HG03108 (cell line): Measurements from ENCODE around the gene ANO1.

ENCODE experiments used
- ATAC-seq: cut with Tn5 transposase; IDR thresholded peaks from one replicate; pipeline ENCODE4 v1.9.1; 2021; ENCODE audit warnings: moderate library complexity; ENCODE audit not compliant: unreplicated experiment

Gene ANO1

DNA sequence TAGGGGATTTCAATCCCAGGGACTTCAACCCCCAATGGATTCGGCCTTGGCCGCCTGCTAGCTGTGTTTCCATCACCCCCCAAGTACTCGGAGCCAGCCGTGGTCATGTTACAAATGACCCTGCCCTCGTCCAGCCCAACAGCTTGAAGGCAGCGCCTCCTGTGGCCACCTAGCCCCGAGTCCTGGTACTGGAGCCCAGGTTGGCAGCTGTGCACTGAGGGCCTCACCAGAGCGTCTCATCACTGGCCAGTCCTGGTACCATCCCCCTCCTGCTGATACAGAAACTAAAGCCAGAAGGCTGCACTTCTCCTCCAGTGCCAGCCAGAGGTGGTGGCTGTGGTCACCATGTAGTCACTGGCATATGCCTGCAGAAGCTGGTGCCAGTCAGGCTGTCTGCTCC, 80.1 kb downstream of the ANO1 start:
- ATAC-seq: no peak

DNA sequence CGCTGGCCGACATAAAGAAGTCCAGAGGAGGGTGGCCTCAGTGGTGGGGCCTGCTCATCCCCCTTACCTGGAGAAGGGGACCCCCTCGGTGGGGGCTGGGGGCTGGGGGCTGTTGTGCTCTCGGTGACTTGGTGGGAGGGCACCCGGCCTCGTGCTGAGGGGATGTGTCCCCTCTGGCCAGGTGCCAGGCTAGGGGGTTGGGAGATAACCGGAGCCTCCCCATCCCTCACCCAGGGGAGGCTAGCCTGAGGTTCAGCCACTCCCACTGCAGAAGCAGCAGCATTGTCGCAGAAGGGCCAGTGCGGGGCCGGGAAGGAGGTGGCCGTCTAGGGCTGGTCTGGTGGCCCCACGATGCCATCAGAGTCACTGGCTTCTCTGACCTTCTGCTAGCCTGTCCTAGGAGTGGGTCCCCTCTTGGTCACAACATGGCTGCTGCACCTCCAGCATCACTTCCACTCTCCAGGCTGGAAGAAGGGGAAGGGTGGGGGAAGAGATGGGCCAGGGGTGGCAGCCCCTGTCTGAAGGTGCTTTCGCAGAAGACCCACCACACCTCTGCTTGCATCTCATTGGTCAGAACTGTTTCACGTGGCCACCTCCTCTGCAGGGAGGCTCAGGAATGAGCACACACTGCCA, 80.8 kb downstream of the ANO1 start:
- no peak for ATAC-seq

DNA sequence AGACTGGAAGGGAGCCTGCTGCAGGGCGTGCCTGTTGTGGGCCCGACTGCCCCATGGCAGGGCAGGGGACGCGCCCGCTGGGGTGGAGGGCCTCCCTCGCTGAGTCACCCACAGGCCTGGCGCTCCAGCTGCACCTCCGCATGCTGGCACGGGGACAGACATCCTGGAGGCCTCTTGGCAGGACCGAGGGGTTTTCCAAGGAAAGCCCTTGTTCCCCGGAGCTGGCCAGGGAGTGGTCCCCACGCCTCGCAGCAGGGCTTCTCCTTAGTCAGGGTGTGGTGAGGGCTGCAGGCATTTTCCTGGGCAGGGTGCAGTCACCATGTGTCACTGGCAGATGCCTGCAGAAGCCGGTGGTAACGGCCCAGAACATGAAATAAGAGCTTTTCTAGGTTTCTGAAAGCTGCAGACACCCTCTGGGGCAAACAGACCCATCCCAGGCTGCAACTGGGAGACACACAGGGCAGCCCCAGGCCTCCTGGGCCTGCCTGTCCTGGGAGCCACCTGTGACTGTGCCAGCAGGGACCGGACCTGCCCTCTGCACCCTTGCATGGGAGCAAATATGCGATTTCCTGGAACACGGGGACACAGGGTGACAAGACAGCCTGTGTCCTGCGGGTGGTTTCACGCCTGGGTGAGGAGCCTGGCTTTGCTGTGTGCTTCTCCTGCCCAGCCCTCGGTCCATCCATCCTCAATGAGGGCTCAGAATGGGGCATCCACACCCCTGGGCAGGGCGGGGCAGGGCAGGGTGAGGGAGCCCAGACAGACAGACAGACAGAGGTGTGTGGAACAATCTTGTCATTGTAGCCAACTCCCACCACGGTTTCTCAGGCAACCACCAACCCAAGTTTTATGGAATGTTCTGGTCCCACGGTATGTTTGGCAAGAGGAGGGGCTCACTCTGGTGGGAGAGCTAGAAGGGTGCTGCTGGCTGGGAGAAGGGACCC, 81.8 kb downstream of the ANO1 start:
- ATAC-seq: no peak

DNA sequence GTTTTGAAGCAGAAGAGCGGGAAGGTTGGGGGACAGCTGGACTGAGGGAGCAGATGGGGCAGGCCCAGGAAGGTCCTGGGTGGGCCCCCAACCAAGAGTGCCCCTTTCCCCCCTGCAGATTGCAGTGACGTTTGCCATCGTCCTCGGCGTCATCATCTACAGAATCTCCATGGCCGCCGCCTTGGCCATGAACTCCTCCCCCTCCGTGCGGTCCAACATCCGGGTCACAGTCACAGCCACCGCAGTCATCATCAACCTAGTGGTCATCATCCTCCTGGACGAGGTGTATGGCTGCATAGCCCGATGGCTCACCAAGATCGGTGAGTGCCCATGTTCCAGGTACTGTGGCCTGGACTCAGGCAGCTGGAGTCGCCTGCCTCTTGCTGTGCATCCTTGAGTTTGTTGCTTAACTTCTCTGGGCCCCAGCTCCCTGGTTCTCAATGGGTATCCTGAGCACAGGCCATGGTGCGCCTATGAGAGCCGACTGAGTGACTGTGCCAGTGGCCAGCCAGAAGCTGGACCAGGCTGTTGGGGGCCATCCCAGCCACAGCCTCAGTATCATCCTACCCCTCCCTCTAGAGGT, 83.0 kb downstream of the ANO1 start:
- ATAC-seq: no peak

DNA sequence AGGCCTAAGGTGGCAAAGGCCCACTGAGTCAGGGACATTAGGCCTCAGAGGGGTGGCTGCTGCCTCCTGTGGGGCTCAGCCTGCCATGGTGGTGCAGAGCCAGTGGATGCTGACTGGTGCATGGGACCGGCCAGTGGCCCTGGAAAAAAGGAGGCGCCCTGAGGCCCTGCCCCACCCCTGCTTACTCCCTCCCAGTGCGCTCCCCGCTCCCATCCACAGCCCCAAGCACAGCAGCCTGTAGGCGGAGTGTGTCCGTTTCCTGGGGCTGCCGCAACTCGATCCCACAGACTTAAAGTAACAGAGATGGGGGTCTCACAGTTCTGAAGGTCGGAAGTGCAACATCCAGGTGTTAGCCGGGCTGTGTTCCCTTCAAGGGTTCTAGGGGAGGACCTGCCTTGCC, 86.6 kb downstream of the ANO1 start:
- no peak for ATAC-seq

DNA sequence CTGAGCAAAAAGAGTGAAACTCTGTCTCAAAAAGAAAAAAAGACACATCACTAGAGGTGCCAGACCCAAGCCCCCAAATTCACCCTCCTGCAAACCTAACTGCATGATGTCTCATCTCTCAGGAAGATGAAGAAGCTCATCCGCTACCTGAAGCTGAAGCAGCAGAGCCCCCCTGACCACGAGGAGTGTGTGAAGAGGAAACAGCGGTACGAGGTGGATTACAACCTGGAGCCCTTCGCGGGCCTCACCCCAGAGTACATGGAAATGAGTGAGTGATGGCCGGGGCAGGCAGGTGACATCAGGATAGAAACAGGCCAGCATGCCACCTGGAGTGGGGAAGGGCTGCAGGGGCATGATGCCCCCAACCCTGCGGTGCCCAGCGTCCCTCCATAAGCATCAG, 89.0 kb downstream of the ANO1 start:
- no peak for ATAC-seq

DNA sequence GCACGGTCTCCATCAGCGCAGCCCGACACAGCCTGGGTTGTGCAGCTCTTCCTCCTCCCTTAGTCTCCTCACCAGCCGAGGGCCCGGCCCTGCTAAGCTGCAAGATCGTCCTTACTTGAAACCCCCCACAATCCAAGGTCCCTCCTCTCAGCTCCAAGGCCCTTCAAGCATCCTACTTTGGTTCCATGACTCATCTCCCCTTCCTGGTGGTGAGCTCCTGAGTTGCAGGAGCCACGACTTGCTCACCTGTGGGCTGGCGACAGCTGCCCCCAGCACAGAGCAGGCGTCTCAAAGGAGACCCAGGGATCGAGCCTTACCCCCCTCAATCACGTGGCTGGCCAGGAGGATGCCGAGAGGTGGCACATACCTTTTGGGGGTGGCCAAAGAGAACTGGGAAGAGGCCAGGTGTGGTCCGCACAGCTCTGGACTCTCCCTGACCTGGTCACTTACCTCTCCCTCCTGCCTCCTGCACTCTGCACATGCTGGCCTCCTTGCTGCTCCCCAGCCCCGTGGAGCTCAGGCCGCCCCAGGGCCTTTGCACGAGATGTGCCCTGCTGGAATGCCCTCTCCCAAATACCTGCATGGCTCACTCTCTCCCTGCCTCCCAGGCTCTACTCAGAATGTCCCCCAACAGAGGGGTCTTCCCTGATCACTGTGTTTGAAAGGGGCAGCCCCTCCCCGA, 89.7 kb downstream of the ANO1 start:
- no peak for ATAC-seq

DNA sequence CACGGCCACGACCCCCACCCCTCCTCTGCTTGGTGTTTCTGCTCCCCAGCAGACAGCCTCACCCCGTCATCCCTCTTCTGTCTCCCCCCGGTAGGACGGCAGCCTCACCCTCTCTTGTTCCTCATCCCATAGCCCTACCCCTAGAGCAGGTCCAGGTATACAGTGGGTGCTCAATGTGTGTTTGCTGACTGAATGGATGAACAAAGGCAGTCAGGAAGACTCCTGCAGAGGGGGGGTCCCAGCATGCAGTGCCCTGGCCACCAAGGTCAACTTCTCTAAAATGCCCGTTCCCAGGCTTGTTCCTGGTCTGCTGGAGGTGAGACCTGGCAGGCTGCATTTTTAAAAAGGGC, 90.3 kb downstream of the ANO1 start:
- no peak for ATAC-seq

DNA sequence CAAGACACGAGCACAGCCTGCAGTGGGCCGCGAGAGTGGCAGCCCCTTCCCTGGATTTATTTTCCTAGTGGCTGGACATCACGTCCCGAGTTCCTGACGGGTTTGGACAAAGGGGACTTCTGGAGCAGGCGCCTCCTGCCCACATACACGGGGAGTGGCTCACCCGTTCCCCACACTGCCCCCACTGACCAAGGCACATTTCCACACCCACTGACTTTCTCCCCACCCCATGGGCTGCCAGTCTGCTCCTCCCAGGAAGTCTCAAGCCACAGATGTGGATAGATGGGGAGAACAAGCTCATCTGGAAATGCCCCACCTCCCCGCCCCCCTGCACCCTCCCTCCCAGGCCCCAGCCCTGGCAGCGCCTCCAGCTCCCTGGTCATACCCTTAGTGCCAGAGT, 91.0 kb downstream of the ANO1 start:
- ATAC-seq: no peak

DNA sequence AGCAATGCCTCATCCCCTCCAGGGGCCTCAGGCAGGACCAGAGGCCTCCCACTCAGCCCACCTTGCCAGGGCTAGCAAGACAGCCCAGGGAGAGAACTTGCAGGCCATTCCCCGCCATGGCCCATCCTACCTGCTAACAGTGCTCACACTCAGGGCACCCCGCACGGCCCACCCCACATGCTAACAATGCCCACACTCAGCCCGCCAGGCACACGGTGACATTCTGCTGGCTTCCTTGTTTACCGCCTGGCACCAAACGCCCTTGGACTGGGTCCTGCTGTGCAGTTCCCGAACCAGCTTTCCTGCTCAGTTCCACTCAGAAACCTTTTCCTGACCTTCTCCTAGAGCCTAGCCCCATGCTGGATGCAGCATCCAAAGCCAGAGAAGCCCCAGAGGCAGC, 91.5 kb downstream of the ANO1 start:
- no peak for ATAC-seq

DNA sequence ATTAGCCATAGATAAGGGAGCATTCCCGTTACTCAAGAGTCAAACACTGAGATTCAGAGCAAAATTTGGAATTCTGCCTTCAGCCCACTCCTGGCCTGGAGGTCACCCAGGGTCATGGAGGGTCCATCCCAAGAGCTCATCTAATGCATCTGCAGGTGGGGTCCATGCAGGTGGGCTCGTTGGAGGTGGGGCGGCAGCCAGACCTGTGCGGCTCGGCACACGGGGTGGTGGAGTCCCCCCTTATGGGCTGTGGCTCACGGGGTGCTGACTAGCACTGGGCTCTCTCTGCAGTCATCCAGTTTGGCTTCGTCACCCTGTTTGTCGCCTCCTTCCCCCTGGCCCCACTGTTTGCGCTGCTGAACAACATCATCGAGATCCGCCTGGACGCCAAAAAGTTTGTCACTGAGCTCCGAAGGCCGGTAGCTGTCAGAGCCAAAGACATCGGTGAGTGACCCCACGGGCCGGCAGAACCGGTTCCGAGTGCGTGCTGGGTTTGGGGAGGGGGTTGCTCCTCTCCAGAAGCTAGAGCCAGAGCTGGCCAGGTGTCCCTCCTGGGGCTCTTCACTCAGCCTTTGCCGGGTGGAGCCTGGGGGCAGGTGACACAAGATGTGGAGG, 92.6 kb downstream of the ANO1 start:
- ATAC-seq: no peak

DNA sequence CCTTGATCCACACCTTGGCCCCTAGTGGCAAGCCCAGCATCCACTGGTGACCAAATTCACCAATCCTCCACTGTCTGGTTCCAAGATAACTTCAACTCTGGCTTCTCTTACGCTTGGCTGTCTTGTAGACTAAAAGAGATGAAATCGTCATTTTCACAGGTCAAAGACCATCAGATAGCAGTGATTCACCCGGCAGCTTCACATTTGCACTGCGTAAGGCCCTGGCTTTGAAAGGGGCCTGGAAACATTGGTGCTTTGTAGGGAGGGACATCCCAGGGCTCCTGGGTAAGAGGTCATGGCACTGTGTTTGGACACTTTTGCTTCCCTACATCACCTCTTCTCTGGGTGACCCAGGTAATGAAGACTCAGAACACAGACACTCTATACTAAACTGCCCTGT, 94.9 kb downstream of the ANO1 start:
- ATAC-seq: no peak

DNA sequence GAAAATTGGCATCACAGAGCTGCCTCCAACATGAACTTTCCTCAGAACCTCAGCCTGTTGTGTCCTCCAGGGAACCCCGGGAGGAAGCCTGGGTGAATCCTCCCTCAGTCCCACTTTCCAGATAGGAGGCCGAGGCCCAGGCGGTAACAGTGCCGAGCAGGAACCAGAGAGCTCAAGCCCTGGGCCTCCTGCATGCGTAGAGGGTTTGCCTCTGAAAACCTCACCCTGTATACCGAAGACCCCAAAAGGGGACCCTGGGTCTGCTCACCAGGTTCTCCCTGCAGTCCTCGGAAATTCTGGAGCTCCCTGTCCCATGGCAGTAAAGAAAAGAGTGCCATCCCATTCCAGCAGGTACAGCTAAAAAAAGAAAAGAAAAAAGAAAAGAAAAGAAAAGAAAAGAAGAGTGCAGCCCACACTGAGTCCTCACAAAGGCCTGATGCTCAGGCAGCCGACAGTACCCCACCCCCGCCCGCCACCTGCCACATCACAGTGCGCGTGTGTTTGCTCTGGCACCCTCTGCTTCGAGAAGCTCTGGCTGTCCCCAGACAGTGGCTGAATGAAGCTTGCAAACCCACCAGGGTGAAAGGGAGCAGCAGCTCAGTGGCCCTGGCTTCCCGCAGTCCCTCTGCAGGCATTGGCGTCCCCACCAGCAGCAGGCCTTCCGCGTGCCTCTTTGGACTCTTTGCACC, 96.6 kb downstream of the ANO1 start:
- ATAC-seq: no peak

DNA sequence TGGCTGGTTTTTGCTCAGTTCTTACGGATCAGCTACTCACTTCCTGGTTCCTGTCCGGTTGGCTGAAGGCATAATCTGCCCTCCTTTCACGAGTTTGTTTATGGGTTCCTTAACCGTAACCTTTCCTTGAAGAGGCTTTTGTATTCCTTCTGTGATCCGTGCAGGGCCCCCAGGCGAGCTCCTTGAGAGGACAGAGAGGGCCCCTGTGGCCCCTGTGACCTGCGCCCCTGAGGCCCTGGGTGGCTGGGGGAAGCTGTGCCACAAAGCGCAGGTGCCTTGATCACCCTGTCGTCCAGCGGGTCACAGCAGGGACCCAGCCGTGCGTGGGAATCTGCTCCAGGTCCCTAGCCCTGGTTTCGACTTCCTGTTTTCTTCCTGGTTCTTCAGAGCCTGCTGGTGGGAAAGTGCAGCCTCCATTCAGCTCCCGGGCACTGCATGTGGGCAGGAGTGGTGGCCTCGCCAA, 97.2 kb downstream of the ANO1 start:
- ATAC-seq: no peak

DNA sequence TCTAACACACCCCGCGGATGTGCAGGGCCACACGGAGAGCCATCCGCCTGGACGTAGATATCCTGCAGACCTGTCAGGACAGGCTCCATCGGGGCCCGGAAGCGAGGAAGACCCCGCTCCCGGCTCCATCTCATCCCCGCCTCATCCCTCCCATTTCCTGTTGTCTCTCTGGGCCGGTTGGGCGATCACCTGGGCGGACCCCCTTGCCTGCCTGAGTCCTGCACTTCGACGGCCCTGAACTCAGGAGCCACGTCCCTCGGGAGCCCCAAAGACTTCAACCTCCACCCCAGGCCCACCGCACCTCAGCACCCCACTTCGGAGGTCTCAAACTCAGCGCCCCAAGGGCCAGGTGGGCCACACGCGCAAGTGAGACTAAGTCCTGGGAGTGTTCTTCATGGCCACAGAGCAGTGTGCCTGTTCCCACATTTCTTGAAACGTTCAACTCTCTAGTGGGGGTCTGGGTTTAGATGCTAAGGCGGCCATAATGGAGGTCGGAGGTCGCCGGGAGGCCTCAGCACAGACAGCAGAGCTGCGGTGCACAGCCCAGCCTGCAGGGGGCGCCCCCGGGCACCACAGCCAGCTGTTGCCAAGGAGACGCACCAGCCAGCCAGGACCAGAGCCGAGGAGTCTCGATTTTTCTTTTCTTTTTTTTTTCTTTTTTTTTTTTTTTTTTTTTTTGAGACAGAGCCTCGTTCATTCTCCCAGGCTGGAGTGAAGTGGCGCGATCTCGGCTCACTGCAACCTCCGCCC, 99.0 kb downstream of the ANO1 start:
- no peak for ATAC-seq

DNA sequence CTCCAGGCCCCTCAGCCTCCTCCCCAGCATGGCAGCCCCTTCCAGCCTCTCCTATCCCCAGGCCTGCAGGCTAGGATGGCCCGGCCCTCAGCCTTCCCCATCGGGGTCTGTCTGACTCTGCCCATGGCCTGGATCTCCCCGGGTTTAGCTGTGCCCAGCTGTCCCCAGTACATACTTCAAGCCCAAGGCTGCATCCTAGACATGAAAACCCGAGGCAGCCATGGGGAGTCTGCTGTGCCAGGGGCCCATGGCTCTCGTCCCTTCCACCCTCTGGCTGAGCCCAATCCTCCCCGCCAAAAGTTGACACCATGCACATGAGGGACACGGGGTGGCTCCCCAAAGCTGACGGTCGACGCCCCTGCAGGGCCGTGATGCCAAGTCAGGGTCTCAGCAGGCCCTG, 102.8 kb downstream of the ANO1 start:
- no peak for ATAC-seq

DNA sequence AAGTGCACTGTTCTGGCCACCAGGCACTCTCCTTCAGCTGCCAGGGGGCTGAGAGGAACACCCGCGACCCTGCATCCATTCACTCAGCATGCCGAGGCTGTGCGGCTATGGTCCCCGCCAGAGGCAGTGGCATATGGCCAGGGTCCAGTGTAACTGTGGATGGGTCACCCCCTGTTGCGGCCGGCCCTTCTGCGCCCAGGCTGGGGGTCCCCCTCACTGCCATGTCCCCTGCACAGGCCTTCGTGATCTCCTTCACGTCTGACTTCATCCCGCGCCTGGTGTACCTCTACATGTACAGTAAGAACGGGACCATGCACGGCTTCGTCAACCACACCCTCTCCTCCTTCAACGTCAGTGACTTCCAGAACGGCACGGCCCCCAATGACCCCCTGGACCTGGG, 104.1 kb downstream of the ANO1 start:
- ATAC-seq: no peak

DNA sequence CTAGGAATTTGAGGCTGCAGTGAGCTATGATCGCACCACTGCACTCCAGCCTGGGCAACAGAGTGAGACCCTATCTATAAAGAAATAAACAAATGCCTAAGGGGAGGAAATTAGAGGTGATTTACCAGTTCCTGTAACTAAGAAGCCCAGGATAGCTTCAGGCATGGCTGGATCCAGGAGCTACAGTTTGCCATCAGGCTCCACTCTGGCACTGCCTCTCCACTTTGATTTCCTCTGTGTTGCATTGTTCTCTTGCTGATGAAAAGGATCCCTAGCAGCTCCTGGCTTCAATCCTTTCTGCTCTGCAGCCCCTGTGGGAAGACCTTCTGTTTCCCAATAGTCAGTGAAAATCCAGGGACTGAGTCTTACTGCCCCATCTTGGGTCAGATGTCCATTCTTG, 104.9 kb downstream of the ANO1 start:
- no peak for ATAC-seq

DNA sequence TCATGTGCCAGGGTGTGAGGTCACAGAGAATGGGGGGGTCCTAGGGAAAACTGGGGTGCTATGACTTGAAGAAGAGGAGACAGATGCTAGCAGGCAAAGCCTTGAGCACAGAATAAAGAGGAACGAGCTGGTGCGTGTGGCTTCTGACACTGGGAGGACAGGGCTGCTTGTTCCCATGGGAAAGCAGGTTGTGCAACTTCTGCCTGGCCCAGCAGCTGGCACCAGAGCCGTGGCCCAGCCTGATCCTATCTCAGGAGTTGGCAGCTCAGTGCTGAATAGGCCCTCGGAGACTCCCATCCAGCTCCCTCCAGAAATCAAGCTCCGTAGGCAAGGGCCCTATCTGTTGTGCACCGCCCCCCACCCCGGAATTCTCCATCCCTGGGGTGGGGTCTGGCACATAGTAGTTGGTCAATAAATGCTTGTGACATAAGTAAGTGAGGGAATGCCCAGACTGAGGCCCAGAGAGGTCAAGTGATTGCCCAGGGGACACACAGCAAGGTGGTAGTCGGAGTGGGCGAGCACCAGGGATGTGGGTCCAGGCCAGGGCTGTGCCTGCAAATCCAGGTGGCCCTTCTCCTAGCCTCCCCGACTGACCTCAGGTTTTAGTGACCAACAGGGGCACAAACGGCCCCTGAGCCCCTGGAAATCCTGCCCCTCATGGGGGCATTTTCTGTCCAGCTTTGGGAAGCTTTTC, 105.5 kb downstream of the ANO1 start:
- ATAC-seq: no peak
